Endodermal cell (in vitro differentiated cells): ENCODE data around the gene C9orf57. TPM values are rescaled to one million over a fixed set of nuclear protein-coding genes. Genes with fewer than 3 reads are reported as not detected.

Source experiments
- DNase-seq: peaks from one replicate; pipeline ENCODE4 v3.0.0-alpha.2; 2017
- H3K27ac ChIP-seq: 2 replicates; pipeline ENCODE4 v1.5.1; 2013; ENCODE audit warnings: mild to moderate bottlenecking, low read depth, low read length, moderate library complexity
- H3K27me3 ChIP-seq: 2 replicates; pipeline ENCODE4 v1.6.1; 2013; ENCODE audit warnings: mild to moderate bottlenecking, low read length, moderate library complexity; ENCODE audit not compliant: insufficient read depth, control insufficient read depth, poor library complexity, severe bottlenecking
- H3K36me3 ChIP-seq: 2 replicates; pipeline ENCODE4 v1.7.0; 2013; ENCODE audit warnings: mild to moderate bottlenecking, low read length, moderate library complexity; ENCODE audit not compliant: control insufficient read depth, insufficient read depth
- H3K4me1 ChIP-seq: one replicate; pipeline ENCODE4 v1.7.0; 2013; ENCODE audit warnings: low read length; ENCODE audit not compliant: control insufficient read depth, insufficient read depth
- H3K4me3 ChIP-seq: 2 replicates; pipeline ENCODE4 v1.5.1; 2013; ENCODE audit warnings: mild to moderate bottlenecking, low read length, moderate library complexity
- H3K9ac ChIP-seq: 2 replicates; pipeline ENCODE4 v1.6.1; 2013; ENCODE audit warnings: mild to moderate bottlenecking, low read length, moderate library complexity; ENCODE audit not compliant: poor library complexity, severe bottlenecking; ENCODE audit errors: extremely low read depth
- H3K9me3 ChIP-seq: 2 replicates; pipeline ENCODE4 v1.6.1; 2013; ENCODE audit warnings: mild to moderate bottlenecking, low read length, moderate library complexity; ENCODE audit not compliant: control insufficient read depth
- H3K27ac Mint-ChIP-seq: 2 replicates; pipeline ENCODE4 v1.8.0; 2020; ENCODE audit warnings: mixed read lengths
- H3K27me3 Mint-ChIP-seq: 2 replicates; pipeline ENCODE4 v1.8.0; 2021; ENCODE audit warnings: mild to moderate bottlenecking, mixed read lengths; ENCODE audit not compliant: insufficient read depth
- H3K36me3 Mint-ChIP-seq: 2 replicates; pipeline ENCODE4 v1.8.0; 2020; ENCODE audit warnings: low read depth, mixed read lengths
- H3K4me1 Mint-ChIP-seq: 2 replicates; pipeline ENCODE4 v1.8.0; 2020; ENCODE audit warnings: mixed read lengths
- H3K4me3 Mint-ChIP-seq: 2 replicates; pipeline ENCODE4 v1.8.0; 2020; ENCODE audit warnings: mild to moderate bottlenecking, moderate library complexity, mixed read lengths
- H3K9me3 Mint-ChIP-seq: 2 replicates; pipeline ENCODE4 v1.8.0; 2020; ENCODE audit warnings: mild to moderate bottlenecking, mixed read lengths
- WGBS, 2 experiments: methylation state at CpG; one replicate each; pipeline versions ENCODE4 v1.1.5 to v1.1.7; 2013; ENCODE audit warnings: missing lambda C conversion rate in 2 of 2, mixed read lengths in 1 of 2; ENCODE audit not compliant: insufficient coverage in 1 of 2, insufficient read length in 1 of 2; 5-methylcytosine and 5-hydroxymethylcytosine counted together
- total RNA-seq, 2 donors: library from RNA; stranded (reverse); fragmentation: NEBNext Ultra II Directional in 1 of 2; extraction: Animal tissue kit (Norgen Biotek cat#: 25700) in 1 of 2; gene quantifications; 2 replicates in 1 of 2; 3 replicates in 1 of 2; pipeline ENCODE4 v1.2.1, GENCODE V29; 2021
- TF ChIP-seq, protein P1 (sequence below): fragments of 200-600 bp; sonication (generic); conservative IDR thresholded peaks from 2 replicates; pipeline ENCODE4 v1.5.0; 2021; ENCODE audit warnings: antibody characterized with exemption, mild to moderate bottlenecking

The C9orf57 gene
- total RNA-seq, 2 donors from 2014 or later = not detected

DNA sequence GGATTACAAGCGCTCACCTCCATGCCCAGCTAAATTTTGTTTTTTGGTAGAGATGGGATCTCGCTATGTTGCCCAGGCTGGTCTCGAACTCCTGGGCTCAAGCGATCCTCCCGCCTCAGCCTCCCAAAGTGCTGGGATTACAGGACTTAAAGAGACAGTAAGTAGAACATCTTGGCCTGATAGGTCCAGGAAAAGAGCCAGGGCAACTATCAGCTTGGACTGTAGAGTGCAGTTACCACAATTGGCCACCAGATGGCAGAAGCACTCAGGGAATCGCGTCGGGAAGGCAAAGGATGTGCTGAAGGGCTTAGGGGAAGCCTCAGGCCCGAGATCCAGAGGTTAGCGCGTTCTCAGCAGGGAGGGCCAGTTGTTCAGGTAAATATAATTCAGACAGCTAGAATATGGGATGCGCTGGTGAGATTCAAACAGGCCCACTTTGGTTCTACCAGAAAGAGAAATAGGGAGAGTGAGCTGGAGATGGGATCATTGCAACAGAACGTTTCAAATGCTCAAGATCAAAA, 21.5 kb downstream of the C9orf57 start:
- no peaks in the 10 kb centered on the region for H3K27me3 ChIP-seq
- H3K36me3 ChIP-seq = no peaks in the 10 kb centered on the region
- WGBS, 2 experiments = 18 to 25% methylated on average over 10 to 13 of the region's 13 CpGs
- H3K4me3 Mint-ChIP-seq = no peak overlapping the region
- peak; percentile 96 for DNase-seq
- H3K9me3 Mint-ChIP-seq = no peaks in the 10 kb centered on the region
- H3K4me3 ChIP-seq = no peak overlapping the region
- no peaks in the 10 kb centered on the region for H3K9me3 ChIP-seq
- H3K27ac Mint-ChIP-seq = no peak overlapping the region
- H3K27ac ChIP-seq = no peak overlapping the region
- H3K4me1 ChIP-seq = no peaks in the 10 kb centered on the region
- TF ChIP-seq, protein P1, sequence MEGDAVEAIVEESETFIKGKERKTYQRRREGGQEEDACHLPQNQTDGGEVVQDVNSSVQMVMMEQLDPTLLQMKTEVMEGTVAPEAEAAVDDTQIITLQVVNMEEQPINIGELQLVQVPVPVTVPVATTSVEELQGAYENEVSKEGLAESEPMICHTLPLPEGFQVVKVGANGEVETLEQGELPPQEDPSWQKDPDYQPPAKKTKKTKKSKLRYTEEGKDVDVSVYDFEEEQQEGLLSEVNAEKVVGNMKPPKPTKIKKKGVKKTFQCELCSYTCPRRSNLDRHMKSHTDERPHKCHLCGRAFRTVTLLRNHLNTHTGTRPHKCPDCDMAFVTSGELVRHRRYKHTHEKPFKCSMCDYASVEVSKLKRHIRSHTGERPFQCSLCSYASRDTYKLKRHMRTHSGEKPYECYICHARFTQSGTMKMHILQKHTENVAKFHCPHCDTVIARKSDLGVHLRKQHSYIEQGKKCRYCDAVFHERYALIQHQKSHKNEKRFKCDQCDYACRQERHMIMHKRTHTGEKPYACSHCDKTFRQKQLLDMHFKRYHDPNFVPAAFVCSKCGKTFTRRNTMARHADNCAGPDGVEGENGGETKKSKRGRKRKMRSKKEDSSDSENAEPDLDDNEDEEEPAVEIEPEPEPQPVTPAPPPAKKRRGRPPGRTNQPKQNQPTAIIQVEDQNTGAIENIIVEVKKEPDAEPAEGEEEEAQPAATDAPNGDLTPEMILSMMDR = peak; percentile 97
- peaks cover 1% of the 10 kb centered on the region for H3K4me1 Mint-ChIP-seq
- no peaks in the 10 kb centered on the region for H3K27me3 Mint-ChIP-seq
- H3K9ac ChIP-seq = no peak overlapping the region
- no peaks in the 10 kb centered on the region for H3K36me3 Mint-ChIP-seq

GRCh38 chr9:72038408-72038807, 22.0 kb downstream of the C9orf57 start:
- Histone ChIP-seq H3K36me3 (no peaks in the 10 kb centered on the region), H3K4me3 (no peak overlapping the region), H3K27me3 (no peaks in the 10 kb centered on the region), H3K9ac (no peak overlapping the region), H3K9me3 (no peaks in the 10 kb centered on the region), H3K4me1 (no peaks in the 10 kb centered on the region), H3K27ac (no peak overlapping the region)
- no peaks in the 10 kb centered on the region for H3K36me3 Mint-ChIP-seq
- H3K27ac Mint-ChIP-seq = no peak overlapping the region
- H3K27me3 Mint-ChIP-seq = no peaks in the 10 kb centered on the region
- TF ChIP-seq, protein P1 = no peak
- WGBS, 2 experiments = 95% methylated on average over 4 of the region's 4 CpGs; no CpG with 5 or more reads in 1 of the 2 experiments
- no peak for DNase-seq
- H3K4me1 Mint-ChIP-seq = peaks cover 1% of the 10 kb centered on the region
- H3K9me3 Mint-ChIP-seq = no peaks in the 10 kb centered on the region
- no peak overlapping the region for H3K4me3 Mint-ChIP-seq

DNA sequence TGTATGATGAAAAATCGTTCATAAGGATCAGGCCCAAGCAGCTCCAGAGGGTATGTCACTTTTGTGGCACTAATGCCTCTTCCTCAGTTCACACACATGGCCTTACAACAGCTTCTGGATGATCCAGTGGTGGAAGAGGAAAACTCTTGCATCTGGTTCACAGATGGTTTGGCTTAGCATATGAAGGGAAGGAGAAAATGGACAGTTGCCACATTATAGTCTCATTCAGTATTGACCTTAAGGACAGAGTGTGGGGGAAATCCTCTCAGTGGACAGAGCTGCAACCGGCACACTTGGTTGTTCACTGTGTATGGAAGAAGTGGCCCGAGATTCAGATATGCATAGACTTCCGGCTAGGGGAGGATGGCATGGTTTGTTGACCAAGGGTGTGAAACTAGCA, 22.8 kb downstream of the C9orf57 start:
- 91 to 92% methylated on average over 3 to 4 of the region's 4 CpGs for WGBS, 2 experiments
- H3K27ac ChIP-seq = no peak overlapping the region

More for the DNA sequence above, 22.8 kb downstream of the C9orf57 start:
- H3K4me1 Mint-ChIP-seq = peaks cover 1% of the 10 kb centered on the region
- no peaks in the 10 kb centered on the region for H3K36me3 Mint-ChIP-seq
- H3K36me3 ChIP-seq = no peaks in the 10 kb centered on the region
- no peak overlapping the region for H3K4me3 Mint-ChIP-seq
- TF ChIP-seq, protein P1 = no peak
- H3K9me3 Mint-ChIP-seq = no peaks in the 10 kb centered on the region
- H3K4me1 ChIP-seq = no peaks in the 10 kb centered on the region
- no peak for DNase-seq
- H3K27me3 Mint-ChIP-seq = no peaks in the 10 kb centered on the region
- no peaks in the 10 kb centered on the region for H3K27me3 ChIP-seq
- no peak overlapping the region for H3K27ac Mint-ChIP-seq
- H3K9ac ChIP-seq = no peak overlapping the region
- H3K4me3 ChIP-seq = no peak overlapping the region
- H3K9me3 ChIP-seq = no peaks in the 10 kb centered on the region
